C4-2B (cell line): ENCODE results near the gene OVCH1.

Experiments
- ZFX ChIP-seq: fragments of 450-650 bp; IDR thresholded peaks from 2 replicates; pipeline ENCODE4 v1.6.1; 2017
- TF ChIP-seq, protein P1 (sequence below): fragments of 450-650 bp; conservative IDR thresholded peaks from 2 replicates; pipeline ENCODE4 v1.5.1; 2017; ENCODE audit warnings: mild to moderate bottlenecking

DNA sequence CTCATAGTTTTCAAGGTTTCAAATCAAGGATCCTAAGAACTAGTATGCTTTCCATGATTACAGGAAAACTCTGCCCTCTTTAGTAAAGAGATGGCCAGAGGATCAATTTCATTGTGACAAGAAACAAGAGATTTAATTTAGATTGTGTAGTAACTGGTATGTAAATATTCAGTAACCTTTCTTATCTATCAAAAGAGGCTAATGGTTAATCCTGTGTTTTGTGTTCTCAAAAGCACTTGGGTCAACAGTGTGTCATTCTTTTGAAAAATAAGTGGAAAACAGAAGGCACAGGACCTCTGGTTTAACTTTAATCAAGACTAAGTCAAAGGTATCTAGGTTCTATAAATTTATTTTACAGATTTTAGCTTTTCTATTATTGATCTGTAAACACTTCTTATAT is 59.9 kb downstream of the OVCH1 start:
- no peak for TF ChIP-seq ZFX
- TF ChIP-seq, protein P1, sequence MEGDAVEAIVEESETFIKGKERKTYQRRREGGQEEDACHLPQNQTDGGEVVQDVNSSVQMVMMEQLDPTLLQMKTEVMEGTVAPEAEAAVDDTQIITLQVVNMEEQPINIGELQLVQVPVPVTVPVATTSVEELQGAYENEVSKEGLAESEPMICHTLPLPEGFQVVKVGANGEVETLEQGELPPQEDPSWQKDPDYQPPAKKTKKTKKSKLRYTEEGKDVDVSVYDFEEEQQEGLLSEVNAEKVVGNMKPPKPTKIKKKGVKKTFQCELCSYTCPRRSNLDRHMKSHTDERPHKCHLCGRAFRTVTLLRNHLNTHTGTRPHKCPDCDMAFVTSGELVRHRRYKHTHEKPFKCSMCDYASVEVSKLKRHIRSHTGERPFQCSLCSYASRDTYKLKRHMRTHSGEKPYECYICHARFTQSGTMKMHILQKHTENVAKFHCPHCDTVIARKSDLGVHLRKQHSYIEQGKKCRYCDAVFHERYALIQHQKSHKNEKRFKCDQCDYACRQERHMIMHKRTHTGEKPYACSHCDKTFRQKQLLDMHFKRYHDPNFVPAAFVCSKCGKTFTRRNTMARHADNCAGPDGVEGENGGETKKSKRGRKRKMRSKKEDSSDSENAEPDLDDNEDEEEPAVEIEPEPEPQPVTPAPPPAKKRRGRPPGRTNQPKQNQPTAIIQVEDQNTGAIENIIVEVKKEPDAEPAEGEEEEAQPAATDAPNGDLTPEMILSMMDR: no peak
